HG03565 (cell line): Measurements from ENCODE around the gene CPS1.

ENCODE experiments used
- ATAC-seq: cut with Tn5 transposase; IDR thresholded peaks from one replicate; pipeline ENCODE4 v1.9.1; 2021; ENCODE audit warnings: mild to moderate bottlenecking, moderate library complexity; ENCODE audit not compliant: unreplicated experiment

CPS1 gene

DNA sequence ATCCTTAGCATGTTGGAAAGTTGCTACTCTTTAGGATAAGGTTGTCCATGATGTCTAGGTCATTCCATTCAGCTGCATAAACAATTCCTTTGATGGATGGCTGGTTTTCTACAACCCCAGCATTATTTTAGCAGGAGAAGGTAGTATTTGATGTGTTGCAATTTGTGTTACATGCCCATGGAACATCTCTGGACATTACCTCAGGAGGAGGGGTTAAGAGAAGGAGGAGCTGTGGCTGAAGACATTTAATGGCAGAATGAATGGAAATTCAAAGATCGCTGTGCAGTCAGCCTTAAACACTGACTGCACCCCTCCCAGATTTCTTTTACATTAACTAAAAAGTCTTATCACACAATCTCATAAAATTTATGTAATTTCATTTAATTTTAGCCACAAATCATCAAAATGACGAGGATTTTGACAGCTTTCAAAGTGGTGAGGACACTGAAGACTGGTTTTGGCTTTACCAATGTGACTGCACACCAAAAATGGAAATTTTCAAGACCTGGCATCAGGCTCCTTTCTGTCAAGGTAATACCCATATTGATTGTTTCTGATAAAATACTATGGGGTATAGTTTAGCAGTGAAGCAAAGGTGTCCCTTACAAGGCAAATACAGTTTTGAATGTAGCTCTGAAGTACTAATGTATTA lies at the start of gene CPS1:
Gene CPS1 (plus strand): TSS at position 271 of the 652 bp plus-strand sequence. CDS start 135 bp downstream, at position 406.
- ATAC-seq: no peak

DNA sequence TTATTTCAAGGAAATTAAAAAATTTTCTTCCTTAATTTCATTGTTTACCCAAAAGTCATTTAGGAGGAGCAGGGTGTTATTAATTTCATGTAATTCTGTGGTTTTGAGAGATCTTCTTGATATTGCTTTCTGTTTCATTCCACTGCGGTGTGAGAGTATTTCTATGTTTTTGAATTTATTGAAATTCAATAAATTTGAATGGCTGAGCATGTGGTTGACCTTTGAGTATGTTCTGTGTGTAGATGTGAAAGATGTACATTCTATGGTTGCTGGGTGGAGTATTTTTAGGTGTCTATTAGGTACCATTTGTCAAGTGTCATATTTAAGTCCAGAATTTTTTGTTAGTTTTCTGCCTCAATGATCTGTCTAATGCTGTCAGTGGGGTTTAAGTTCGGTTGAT lies 40.5 kb upstream of the CPS1 start:
- ATAC-seq: no peak

DNA sequence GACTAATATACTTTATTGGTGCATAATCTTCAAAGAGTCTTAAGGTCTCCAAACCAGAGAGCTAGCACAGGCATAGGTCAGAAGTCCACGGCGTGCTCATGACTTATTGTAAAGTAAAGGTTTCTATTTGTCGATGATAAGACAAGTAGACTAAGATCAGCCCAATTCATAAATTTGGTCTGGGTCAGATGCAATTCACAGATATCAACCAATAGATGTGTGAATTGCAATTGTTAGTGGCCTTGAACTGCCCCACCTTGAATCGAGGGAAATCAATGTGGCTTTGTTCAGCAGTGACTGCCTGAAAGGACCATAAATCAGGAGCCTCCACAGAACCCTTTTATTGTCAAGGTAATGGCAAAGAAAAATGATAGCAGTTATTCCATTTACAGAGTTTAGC lies 39.1 kb upstream of the CPS1 start:
- ATAC-seq: no peak

DNA sequence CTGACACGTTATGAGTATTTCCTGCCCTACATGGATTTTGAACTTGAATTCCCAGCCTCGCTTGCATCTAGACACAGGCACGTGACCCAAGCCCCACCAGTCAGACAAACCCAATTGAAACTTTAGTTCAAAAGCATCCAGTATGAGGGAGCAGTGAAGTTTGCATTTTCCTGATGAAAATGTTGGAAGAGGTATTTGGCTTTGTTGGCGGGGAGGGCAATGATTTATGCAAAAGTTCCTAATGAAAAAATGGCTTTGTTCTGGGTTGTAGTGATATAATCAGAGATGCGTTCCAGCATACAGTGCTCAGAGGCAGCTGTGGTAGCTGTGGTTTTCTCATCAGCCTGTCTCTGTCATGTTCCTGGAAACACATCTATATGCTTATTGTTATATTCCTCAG lies 36.8 kb upstream of the CPS1 start:
- no peak for ATAC-seq

DNA sequence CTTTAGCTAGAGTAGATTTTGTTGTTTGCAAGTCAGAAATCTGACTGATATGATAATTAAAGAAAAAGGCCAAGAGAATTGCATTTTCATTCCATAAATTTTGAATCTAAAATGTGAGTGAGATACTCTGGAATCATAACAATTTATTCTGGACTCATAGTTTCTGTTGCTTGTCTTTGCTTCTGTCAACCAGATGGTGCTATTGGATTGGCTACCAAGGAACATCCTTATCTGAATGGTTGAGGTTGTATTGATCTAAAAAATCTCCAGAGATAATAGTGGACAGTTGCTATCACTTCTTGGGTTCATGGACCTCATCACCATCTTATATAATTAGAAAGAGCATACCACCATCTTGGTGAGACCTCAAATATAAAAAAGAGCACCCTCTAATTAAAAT lies 34.0 kb upstream of the CPS1 start:
- no peak for ATAC-seq

DNA sequence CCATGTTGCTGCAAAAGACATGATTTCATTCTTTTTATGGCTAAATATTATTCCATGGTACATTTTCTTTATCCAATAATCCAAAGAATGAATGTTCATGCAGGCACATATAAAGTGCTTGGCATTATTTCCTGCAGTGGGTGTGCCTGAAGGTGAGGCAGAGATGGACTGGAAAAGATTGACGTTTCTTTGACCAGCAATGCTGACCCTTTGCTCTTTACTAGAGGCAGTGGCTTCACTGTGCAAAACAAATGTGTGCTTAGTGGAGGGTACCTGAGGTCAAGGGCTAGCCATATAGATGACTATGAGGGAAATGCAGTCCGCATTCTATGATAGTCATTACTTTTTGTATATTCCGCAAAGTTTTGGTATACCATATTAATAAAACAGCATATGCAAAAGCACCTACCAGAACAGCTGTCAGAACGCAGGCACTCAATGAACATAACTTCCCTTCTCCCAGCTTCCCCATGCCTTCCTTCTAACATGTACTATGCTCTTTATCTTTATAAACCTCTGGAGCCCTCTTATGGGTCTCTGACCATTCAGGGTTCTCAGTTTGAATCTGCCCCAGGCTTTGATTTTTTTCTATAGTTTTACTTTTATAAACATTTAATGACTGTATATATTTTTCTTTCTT lies 32.6 kb upstream of the CPS1 start:
- ATAC-seq: no peak

DNA sequence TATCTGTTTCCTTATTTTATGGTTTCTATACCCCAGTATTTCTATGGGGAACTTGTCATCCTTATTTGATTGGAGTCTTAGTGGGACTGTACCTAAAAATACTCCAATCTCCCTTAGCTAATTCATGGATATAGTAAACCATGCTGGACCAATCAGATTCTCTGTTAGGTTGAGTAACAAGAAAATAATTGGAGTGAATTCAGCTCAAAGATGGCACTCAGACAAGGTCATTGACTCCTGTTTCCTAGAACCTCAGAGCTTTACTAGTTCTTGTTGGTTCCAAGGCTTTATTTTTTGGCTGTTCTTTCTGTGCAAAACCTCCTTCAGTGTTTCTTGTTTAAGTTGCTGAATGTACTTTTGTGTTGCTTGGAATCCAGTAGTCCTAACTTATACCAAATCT lies 31.9 kb upstream of the CPS1 start:
- ATAC-seq: no peak

DNA sequence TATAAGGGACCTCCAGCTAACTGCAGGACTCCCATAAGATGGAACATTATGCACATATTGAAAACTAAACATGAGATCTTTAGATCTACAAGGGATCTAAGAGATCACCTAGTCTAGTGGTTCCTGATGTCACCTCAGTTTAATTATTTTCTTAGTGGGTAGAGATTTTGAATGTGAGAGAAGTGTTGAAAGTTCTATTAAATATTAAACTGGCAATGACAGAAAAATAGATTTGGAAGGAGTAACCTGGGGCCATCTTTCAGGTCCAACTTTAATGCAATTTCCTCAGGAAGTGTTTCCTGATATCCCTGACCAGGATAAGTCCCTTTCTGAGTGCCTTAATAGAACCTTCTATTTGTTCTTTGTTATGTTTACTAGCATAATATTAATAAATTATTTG lies 29.1 kb upstream of the CPS1 start:
- ATAC-seq: no peak

DNA sequence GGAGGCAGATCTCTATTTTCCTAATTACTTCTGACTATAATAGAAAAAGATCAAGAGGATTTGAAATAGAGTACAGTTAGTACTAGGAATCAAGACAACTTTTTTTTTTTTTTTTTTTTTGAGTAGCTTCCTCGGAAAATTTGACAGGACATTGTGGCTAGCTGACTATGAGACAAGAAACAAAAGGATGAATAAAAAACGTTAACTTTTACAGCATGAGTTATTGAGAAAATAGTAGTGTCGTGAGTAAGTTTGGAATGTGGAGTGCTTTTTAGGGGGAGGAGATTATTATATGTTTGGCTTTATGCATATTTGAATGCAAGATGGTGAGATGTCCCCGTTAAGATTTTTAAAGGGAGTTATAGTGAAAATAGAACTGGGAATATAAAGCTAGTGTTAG lies 27.7 kb upstream of the CPS1 start:
- no peak for ATAC-seq

DNA sequence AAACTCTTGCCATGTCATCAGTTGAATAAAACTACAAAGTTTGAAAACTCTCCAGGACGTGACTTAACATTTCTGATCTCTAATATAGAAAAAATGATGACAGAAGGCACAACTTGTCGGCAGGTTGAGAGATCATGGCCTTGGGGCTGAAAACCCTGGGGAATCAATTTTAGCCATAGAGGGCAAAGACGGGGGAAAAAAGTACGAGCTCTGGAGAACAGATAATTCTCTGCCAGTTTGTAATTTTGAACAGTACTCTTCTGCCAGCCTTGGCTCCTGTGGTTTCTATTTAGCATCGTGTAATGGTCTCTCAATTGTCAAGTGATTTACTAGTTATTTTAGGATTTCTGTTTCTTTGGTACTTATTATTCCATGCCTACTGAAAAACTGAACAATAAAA lies 25.3 kb upstream of the CPS1 start:
- no peak for ATAC-seq

DNA sequence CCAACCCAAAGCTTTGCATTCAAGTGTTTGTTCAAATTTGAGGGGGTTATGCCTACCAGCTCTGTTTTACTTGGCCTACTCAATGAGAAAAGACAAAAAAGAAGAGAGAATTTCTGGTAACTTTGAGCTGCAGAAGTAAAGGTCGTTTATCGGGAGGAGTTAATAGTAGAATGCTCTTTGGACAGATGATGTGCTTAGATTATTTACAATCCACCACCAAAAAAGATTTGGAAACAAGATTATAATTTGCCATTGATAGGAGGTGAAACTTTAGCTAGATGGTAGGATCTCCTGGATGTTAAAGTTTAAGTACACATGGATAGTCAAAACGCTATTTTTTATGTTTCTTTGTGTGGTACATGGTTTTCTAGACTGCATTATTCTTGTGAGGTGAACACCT lies 24.9 kb upstream of the CPS1 start:
- ATAC-seq: no peak

DNA sequence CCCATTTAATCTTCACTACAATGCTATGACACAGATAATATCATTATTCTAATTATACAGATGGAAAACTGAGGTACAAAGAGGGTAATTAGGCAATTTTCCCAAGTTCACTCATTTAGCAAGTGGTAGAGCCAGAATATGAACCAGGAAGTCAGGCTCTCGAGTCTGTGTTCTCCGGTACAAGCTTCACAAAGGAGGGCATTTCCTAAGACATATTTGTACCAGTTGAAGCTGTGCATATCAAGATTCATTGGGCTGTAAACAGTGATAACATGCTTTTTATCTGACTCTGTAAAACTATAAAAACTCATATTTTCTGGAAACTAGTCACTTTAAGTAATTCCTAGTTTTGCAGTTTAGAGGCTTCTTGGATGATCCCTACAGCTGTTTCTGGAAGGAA lies 23.0 kb upstream of the CPS1 start:
- ATAC-seq: no peak

DNA sequence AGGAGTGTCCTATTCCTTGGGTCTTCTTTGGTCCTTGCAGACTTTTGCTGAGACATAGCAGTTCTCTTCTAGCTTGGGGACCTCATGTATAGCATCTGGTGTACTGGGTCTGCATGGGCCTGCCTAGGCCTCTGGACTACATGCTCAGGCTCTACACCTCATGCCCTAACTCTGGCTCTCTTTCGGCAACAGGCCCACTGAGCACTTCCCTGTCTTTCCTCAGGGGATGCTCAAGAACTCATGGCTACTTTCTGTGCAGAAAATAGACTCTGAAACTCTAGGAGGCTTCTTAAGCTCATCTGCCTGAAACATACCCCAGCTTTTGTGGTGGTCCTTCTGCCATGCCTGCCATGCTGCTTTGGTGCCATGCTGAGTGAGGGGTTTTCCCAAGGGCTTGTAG lies 21.5 kb upstream of the CPS1 start:
- ATAC-seq: no peak

DNA sequence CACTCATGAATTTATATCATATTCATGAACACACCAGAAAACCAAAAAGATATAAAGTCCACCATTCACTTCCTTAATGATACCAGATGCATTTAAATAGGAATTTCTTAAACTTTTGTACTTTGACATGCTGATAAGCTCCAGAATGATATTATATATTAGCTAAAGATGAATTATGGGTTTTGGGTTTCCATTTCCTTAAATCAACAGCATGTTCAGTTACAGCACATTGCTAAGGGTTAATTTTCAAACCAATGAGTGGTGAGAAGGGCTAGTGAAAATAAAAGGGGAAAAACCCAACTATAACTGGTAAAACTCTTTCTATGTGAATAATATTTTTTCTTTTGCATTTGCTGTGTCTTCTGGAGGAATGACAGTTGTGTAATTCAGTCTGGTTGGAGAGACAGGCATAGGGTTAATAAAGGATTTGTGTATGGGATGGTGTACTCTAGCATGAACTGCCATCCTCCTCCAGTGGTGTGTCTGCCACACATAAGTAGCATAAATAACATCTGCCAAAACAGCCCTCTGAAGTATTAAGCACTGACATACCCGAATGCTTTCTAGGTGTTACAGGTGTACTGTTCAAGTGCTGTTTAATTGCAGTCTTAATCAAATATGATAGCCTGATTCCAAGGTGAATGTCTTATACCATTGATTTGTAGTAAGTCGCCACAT lies 19.3 kb upstream of the CPS1 start:
- no peak for ATAC-seq

DNA sequence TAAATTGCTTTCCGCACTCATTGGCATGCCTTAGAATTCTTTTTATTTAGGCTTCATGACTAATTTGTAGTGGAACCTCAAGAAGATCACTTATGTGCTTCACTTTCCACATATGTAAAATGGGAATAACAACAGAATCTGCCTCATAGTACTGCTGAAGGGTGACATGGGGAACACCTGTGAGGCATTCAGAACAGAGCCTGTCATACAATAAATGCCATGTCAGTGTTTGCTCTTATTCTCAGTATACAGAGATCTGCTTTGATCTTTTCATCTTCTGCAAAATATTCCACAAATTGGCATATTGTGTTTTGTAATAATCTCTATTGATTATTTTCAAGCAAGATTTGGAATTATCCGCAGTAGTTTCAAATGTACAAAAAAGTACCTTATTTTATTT lies 17.4 kb upstream of the CPS1 start:
- ATAC-seq: no peak

DNA sequence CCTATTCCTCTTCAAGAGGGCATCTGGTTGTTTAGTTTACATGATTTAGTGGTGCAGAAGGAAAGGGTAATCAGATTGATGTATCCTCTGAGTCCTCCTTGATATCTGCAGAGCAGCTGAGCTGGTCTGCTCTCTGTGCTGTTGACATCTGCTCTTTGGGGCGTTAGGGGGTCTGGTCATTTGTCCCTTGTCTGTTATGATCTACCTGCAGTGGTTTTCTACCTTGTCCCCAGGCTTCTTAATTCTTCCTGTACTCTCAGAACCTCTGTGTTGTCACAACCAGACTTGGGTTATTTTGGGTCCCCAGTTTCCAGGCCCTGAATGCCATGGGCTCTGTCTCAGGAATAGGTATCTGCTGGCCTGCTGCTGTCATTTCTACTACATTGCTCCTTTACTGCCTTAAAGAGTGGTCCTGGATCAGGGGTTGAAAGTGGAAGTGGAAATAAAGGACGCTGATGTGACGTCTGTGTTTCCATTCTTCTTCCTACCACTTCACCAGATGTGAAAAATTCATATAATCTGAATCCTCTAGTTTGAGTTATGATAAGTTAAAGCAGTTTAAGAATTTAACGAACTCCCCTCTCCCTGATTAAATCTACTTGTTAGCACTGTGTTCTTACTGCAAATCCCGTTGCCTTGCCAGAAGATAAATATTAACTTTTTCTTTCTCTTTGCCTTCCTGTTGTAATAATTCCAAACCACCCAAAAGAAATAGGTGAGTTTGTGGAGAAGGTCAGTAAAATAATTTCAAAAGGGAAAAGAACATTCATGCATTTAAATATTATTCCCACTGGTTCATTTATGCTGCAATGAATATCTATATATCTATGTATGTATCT lies 16.6 kb upstream of the CPS1 start:
- no peak for ATAC-seq

DNA sequence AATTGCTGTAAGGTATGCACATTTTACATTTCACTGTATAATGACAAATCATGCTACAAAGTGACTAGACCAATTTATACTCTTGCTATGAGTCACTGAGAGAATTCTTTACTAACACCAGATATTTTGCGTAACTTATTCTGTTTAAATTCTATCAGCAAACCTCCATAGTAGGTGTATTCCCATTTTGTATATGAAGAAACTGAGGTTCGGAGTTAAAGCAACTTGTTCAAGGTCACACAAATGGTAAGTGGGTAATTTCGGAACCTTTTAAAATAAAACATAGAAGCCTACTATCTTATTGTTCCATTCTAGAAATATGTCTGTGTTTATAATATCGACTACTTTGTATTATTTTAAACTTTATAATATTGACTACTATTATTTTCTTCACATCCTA lies 15.9 kb upstream of the CPS1 start:
- ATAC-seq: no peak

DNA sequence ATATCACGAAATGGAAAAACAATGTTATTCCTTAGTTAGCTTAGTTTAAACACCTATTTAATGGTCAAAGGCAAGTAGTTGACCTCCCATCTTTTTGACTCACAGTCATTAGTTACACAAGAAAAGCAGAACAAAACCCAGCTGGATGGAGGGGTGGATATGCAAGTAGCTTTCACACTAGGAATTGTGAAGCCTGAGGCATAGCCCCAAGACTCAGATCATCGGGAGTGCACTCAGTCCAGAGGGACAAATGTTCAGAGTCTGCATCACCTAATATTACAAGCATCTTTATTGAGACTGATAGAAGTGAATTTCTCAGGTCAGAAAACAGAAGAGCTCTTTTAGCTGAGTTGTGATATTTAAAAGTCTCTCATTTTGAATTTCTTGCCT lies 15.5 kb upstream of the CPS1 start:
- ATAC-seq: no peak

DNA sequence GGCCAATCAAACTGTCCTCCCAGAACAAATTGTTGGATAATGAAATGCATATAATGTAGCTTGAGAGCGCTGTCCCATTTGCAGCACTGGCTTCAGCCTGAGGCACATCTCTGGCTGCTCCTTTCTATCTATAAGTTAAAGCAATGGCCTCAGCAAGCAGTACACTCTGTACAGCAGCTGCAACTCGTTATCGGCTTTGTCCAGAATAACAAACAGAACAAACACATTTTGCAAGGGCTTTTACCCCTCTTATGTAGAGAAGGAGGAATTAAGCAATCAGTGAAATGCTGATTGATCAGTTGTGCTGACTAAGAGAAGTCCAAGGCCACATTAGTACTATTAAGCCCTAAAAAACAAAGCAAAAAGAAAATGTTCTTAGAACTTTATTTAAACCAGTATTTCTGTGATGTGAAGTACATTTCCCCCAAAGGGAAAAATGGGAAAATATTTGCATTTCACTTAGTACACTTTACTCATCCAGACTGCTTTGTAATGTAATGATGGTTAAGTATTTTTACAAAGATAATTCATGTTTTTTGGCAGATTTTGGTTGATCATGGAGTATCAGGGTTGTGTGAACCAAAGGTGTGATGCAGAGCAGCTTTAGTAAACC lies 15.0 kb upstream of the CPS1 start:
- ATAC-seq: no peak

DNA sequence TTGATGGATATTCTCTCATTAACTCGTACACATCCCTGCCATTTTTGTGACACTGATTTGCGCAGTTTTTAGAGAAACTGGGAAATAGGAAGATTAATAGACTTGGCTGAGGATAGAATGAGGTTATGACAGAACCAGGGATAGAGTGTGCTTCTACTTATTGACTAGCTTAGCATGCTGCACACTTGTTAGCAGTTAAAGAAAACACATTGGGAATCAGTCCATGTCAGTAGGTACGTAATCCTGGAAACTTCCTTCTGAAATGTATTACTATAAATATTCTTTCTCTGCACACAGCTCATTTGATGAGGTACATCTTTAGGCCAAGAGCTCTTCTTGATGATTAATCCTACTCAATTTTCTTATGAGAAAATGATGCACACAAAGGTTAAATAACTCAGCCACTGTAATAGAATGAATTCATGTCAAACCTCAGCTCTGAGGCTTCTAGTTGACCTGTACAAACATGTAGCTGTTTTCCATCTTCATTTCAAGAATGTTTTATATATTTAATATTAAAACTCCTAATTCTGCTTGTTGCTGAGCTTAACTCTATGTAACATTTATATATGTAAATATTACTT lies 12.3 kb upstream of the CPS1 start:
- ATAC-seq: no peak

DNA sequence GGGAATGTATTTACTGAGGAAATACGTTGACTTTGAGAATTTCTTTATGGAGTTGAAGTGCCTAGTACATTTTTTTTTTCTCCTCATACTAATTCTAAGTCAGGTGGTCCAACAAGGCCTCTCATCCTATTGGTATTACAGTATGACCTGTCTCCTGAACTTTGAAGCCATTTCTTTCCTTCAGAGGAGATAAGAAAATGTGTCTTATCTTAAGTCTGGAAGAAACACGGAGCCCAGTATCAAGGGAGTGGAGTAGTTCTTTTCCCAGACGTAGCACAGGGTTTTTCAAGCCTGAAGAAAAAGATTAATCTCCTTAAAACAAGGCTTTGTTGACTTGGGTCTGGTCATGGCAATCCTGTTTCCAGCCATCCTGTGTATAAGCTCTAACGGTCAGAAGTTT lies 11.6 kb upstream of the CPS1 start:
- ATAC-seq: no peak
